Neural cell (in vitro differentiated cells): ENCODE measurements around the gene SH2D1B. TPM values are rescaled to one million over a fixed set of nuclear protein-coding genes. Genes with fewer than 3 reads are reported as not detected.
"Not testable (repeated sequence)": the region's sequence is repeated elsewhere in the genome, so short reads cannot be mapped to it uniquely, and the experiment has no call there.

ENCODE experiments used
- H2AFZ ChIP-seq: fragments of 200-600, 300-800 bp; sonication (generic), shearing (Covaris generic); 2 replicates; pipeline ENCODE4 v1.6.0; 2014; ENCODE audit warnings: low read depth, mild to moderate bottlenecking, antibody characterized with exemption, low read length, moderate library complexity
- H3F3A ChIP-seq: fragments of 200-600 bp; shearing (Covaris generic); 2 replicates; pipeline ENCODE4 v1.6.1; 2016; ENCODE audit warnings: mild to moderate bottlenecking, moderate library complexity, mixed read lengths, antibody characterized with exemption, low read length; ENCODE audit not compliant: insufficient read depth, poor library complexity, severe bottlenecking
- H3K27ac ChIP-seq: fragments of 200-600, 300-800 bp; sonication (generic), shearing (Covaris generic); 2 replicates; pipeline ENCODE4 v1.5.1; 2014; ENCODE audit warnings: mild to moderate bottlenecking, low read length, moderate library complexity
- H3K27me3 ChIP-seq: fragments of 300-800, 200-600 bp; sonication (generic), shearing (Covaris generic); 2 replicates; pipeline ENCODE4 v1.6.0; 2014; ENCODE audit warnings: mild to moderate bottlenecking, low read depth, low read length, moderate library complexity; ENCODE audit not compliant: insufficient read depth
- H3K36me3 ChIP-seq: fragments of 300-800, 200-600 bp; sonication (generic), shearing (Covaris generic); 2 replicates; pipeline ENCODE4 v1.5.1; 2014; ENCODE audit warnings: mild to moderate bottlenecking, antibody characterized with exemption, low read length, moderate library complexity; ENCODE audit not compliant: insufficient read depth
- H3K4me2 ChIP-seq: fragments of 300-800, 200-600 bp; sonication (generic), shearing (Covaris generic); 2 replicates; pipeline ENCODE4 v1.6.0; 2014; ENCODE audit warnings: mild to moderate bottlenecking, low read length
- H3K4me3 ChIP-seq: fragments of 300-800, 200-600 bp; sonication (generic), shearing (Covaris generic); 2 replicates; pipeline ENCODE4 v1.5.1; 2014; ENCODE audit warnings: mild to moderate bottlenecking, low read length, moderate library complexity
- H3K79me2 ChIP-seq: fragments of 200-600 bp; shearing (Covaris generic); replicated peaks from 2 replicates; pipeline ENCODE4 v1.6.0; 2014; ENCODE audit warnings: mild to moderate bottlenecking, low read length, moderate library complexity; ENCODE audit not compliant: insufficient read depth
- H3K9ac ChIP-seq: fragments of 300-800, 200-600 bp; sonication (generic), shearing (Covaris generic); 2 replicates; pipeline ENCODE4 v1.6.1; 2016; ENCODE audit warnings: mild to moderate bottlenecking, low read length, mixed read lengths
- H3K9me2 ChIP-seq: fragments of 200-600 bp; shearing (Covaris generic); 2 replicates; pipeline ENCODE4 v1.6.1; 2016; ENCODE audit warnings: mild to moderate bottlenecking, low read length, mixed read lengths; ENCODE audit not compliant: insufficient read depth
- H3K9me3 ChIP-seq: fragments of 200-600, 300-800 bp; sonication (generic), shearing (Covaris generic); 2 replicates; pipeline ENCODE4 v1.6.1; 2016; ENCODE audit warnings: mild to moderate bottlenecking, mixed run types, low read length, moderate library complexity, mixed read lengths
- H4K20me1 ChIP-seq: fragments of 200-600 bp; shearing (Covaris generic); 2 replicates; pipeline ENCODE4 v1.6.1; 2016; ENCODE audit warnings: mild to moderate bottlenecking, mixed run types; ENCODE audit not compliant: insufficient read depth
- EP300 ChIP-seq: fragments of 450-650 bp; conservative IDR thresholded peaks from 2 replicates; pipeline ENCODE4 v1.6.1; 2014; ENCODE audit warnings: antibody characterized with exemption, mild to moderate bottlenecking, moderate library complexity; ENCODE audit not compliant: poor library complexity, severe bottlenecking
- EZH2 ChIP-seq: fragments of 200-600, 300-800 bp; shearing (Covaris generic), sonication (generic); IDR thresholded peaks from 2 replicates; pipeline ENCODE4 v1.6.1; 2014; ENCODE audit warnings: antibody characterized with exemption, low read length, borderline replicate concordance, mild to moderate bottlenecking; ENCODE audit not compliant: insufficient read depth, poor library complexity, severe bottlenecking
- MXI1 ChIP-seq: fragments of 450-650 bp; conservative IDR thresholded peaks from 2 replicates; pipeline ENCODE4 v1.6.1; 2014; ENCODE audit warnings: antibody characterized with exemption, mild to moderate bottlenecking; ENCODE audit not compliant: poor library complexity, severe bottlenecking
- POLR2AphosphoS5 ChIP-seq: IDR thresholded peaks from 2 replicates; pipeline ENCODE4 v1.6.1; 2012
- RAD21 ChIP-seq: fragments of 450-650 bp; conservative IDR thresholded peaks from 2 replicates; pipeline ENCODE4 v1.6.1; 2014; ENCODE audit warnings: antibody characterized with exemption, mild to moderate bottlenecking, moderate library complexity
- SMC3 ChIP-seq: fragments of 450-650 bp; conservative IDR thresholded peaks from 2 replicates; pipeline ENCODE4 v1.6.1; 2014; ENCODE audit warnings: antibody characterized with exemption, mild to moderate bottlenecking, moderate library complexity; ENCODE audit not compliant: poor library complexity
- TAF1 ChIP-seq: IDR thresholded peaks from 2 replicates; pipeline ENCODE4 v1.6.1; 2012; ENCODE audit warnings: low read depth
- polyA plus RNA-seq: library from polyadenylated mRNA; depleted of rRNA; stranded (reverse); fragments of >200 nt; gene quantifications from 2 replicates; pipeline ENCODE4 v1.2.3, GENCODE V29; 2014
- TF ChIP-seq, protein P1 (sequence below): IDR thresholded peaks from 2 replicates; pipeline ENCODE4 v1.6.1; 2012; ENCODE audit warnings: borderline replicate concordance
- TF ChIP-seq, protein P2 (sequence below): fragments of 450-650 bp; IDR thresholded peaks from 2 replicates; pipeline ENCODE4 v1.5.1; 2014; ENCODE audit warnings: antibody characterized with exemption, mild to moderate bottlenecking, moderate library complexity; ENCODE audit not compliant: poor library complexity, severe bottlenecking

SH2D1B gene
- polyA plus RNA-seq, 1 donor from 2014 or later: not detected

DNA sequence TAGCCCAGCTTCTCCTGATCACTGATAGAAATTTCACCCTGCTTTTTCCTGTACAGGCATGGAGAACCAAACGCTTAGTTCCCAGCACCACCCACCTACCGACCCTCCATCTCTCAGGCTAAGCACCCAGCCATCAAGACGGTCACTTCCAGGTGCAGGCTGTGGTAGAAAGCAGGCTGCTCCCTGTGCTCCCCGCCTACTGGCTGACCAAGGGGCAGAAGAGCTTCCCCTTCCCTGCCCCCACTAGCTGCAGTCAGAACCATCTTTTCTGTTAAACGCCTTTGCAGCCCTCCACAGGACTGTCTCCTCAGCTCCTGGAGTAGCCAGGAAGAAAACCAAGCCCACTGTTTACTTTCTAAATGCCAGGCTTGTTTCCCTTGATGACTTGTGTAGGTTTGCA, 58.2 kb downstream of the SH2D1B start:
- no peak for TF ChIP-seq MXI1
- TF ChIP-seq EZH2: no peak
- no peak for TF ChIP-seq TAF1
- TF ChIP-seq, protein P1, sequence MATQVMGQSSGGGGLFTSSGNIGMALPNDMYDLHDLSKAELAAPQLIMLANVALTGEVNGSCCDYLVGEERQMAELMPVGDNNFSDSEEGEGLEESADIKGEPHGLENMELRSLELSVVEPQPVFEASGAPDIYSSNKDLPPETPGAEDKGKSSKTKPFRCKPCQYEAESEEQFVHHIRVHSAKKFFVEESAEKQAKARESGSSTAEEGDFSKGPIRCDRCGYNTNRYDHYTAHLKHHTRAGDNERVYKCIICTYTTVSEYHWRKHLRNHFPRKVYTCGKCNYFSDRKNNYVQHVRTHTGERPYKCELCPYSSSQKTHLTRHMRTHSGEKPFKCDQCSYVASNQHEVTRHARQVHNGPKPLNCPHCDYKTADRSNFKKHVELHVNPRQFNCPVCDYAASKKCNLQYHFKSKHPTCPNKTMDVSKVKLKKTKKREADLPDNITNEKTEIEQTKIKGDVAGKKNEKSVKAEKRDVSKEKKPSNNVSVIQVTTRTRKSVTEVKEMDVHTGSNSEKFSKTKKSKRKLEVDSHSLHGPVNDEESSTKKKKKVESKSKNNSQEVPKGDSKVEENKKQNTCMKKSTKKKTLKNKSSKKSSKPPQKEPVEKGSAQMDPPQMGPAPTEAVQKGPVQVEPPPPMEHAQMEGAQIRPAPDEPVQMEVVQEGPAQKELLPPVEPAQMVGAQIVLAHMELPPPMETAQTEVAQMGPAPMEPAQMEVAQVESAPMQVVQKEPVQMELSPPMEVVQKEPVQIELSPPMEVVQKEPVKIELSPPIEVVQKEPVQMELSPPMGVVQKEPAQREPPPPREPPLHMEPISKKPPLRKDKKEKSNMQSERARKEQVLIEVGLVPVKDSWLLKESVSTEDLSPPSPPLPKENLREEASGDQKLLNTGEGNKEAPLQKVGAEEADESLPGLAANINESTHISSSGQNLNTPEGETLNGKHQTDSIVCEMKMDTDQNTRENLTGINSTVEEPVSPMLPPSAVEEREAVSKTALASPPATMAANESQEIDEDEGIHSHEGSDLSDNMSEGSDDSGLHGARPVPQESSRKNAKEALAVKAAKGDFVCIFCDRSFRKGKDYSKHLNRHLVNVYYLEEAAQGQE: no peak
- no peak for TF ChIP-seq RAD21
- TF ChIP-seq, protein P2, sequence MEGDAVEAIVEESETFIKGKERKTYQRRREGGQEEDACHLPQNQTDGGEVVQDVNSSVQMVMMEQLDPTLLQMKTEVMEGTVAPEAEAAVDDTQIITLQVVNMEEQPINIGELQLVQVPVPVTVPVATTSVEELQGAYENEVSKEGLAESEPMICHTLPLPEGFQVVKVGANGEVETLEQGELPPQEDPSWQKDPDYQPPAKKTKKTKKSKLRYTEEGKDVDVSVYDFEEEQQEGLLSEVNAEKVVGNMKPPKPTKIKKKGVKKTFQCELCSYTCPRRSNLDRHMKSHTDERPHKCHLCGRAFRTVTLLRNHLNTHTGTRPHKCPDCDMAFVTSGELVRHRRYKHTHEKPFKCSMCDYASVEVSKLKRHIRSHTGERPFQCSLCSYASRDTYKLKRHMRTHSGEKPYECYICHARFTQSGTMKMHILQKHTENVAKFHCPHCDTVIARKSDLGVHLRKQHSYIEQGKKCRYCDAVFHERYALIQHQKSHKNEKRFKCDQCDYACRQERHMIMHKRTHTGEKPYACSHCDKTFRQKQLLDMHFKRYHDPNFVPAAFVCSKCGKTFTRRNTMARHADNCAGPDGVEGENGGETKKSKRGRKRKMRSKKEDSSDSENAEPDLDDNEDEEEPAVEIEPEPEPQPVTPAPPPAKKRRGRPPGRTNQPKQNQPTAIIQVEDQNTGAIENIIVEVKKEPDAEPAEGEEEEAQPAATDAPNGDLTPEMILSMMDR: no peak
- no peak for TF ChIP-seq SMC3
- TF ChIP-seq EP300: no peak
- no peak for TF ChIP-seq POLR2AphosphoS5
- Histone ChIP-seq H3K4me3 (no peak overlapping the region), H3K27ac (no peak overlapping the region), H3K9me3 (no peaks in the 10 kb centered on the region), H3K9me2 (no peaks in the 10 kb centered on the region), H3K79me2 (no peaks in the 10 kb centered on the region), H3K4me2 (no peak overlapping the region), H3K9ac (no peak overlapping the region), H3K36me3 (peaks cover 6% of the 10 kb centered on the region), H2AFZ (no peak overlapping the region), H3F3A (no peaks in the 10 kb centered on the region), H4K20me1 (no peaks in the 10 kb centered on the region), H3K27me3 (no peaks in the 10 kb centered on the region)

DNA sequence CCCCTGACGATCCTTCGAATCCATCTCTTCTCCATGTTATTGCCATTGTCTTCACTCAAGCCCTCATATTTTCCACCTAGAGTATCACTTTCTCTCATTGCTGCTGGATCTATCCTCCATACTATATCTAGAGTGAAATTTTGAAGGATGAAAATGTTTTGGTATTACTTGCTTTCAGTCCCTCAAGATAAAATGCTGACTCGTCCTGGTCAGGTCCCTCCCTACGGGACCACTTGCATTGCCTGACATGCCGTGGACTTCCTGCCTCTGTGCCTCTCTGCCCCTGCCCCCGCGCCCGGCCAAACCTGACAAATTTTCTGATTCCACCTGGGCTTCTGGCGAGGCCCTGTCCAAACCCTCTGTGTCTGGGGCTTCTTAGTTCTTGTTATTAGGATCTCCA, 58.9 kb downstream of the SH2D1B start:
- no peaks in the 10 kb centered on the region for H4K20me1 ChIP-seq
- TF ChIP-seq MXI1 (no peak), SMC3 (no peak), EZH2 (no peak), POLR2AphosphoS5 (no peak), EP300 (no peak), TAF1 (no peak), RAD21 (no peak)
- TF ChIP-seq, protein P1: no peak
- TF ChIP-seq, protein P2: no peak
- H3K79me2 ChIP-seq: no peaks in the 10 kb centered on the region
- no peak overlapping the region for H3K4me2 ChIP-seq
- H3K9me2 ChIP-seq: no peaks in the 10 kb centered on the region
- no peaks in the 10 kb centered on the region for H3K27me3 ChIP-seq
- no peaks in the 10 kb centered on the region for H3K9me3 ChIP-seq
- no peak overlapping the region for H2AFZ ChIP-seq
- H3F3A ChIP-seq: no peaks in the 10 kb centered on the region
- H3K27ac ChIP-seq: no peak overlapping the region
- H3K36me3 ChIP-seq: peaks cover 6% of the 10 kb centered on the region
- H3K9ac ChIP-seq: no peak overlapping the region
- no peak overlapping the region for H3K4me3 ChIP-seq

DNA sequence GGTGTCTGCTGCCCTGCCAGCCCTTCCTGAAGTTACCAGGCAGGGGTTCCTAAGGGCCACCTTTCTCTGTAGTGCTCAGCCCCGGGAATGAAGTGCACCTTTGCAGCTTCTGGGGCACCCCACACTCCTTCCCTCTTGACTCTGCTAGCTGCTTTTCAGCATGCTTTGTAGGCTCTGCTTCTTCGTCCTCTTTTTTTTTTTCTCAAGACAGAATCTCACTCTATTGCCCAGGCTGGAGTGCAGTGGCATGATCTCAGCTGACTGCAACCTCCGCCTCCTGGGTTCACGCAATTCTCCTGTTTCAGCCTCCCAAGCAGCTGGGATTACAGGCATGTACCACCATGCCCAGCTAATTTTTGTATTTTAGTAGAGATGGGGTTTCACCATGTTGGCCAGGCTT, 60.1 kb downstream of the SH2D1B start:
- H3K79me2 ChIP-seq, H3K4me3 ChIP-seq, H2AFZ ChIP-seq, H3K4me2 ChIP-seq, H3K9ac ChIP-seq, H3F3A ChIP-seq, H4K20me1 ChIP-seq, H3K9me2 ChIP-seq, H3K9me3 ChIP-seq, H3K36me3 ChIP-seq, H3K27me3 ChIP-seq, H3K27ac ChIP-seq: not testable (repeated sequence)
